Osteoblast (primary cell): ENCODE data around the gene PPP3R1. TPM values are rescaled to one million over a fixed set of nuclear protein-coding genes. Genes with fewer than 3 reads are reported as not detected.

Source experiments
- DNase-seq: peaks from one replicate; pipeline ENCODE4 v3.0.0; 2011; ENCODE audit warnings: low spot score, mixed read lengths; ENCODE audit not compliant: insufficient read length; ENCODE audit errors: missing footprints
- H2AFZ ChIP-seq: 2 replicates; pipeline ENCODE4 v1.6.0; 2011; ENCODE audit warnings: mild to moderate bottlenecking, low read length
- H3K27ac ChIP-seq: 2 replicates; pipeline ENCODE4 v1.5.1; 2011; ENCODE audit warnings: mild to moderate bottlenecking, low read depth, low read length, moderate library complexity
- H3K27me3 ChIP-seq: 2 replicates; pipeline ENCODE4 v1.6.0; 2012; ENCODE audit warnings: mild to moderate bottlenecking, control low read depth, inconsistent platforms, low read length, moderate library complexity; ENCODE audit not compliant: insufficient read depth
- H3K36me3 ChIP-seq: 2 replicates; pipeline ENCODE4 v1.5.1; 2011; ENCODE audit warnings: mild to moderate bottlenecking, low read length, control low read depth, moderate library complexity; ENCODE audit not compliant: insufficient read depth
- H3K4me1 ChIP-seq: 2 replicates; pipeline ENCODE4 v1.5.1; 2011; ENCODE audit warnings: mild to moderate bottlenecking, low read length, control low read depth, moderate library complexity; ENCODE audit not compliant: insufficient read depth
- H3K4me2 ChIP-seq: 2 replicates; pipeline ENCODE4 v1.6.0; 2011; ENCODE audit warnings: mild to moderate bottlenecking, low read length; ENCODE audit not compliant: insufficient read depth
- H3K4me3 ChIP-seq: fragments of 200-600 bp; sonication (generic); 3 replicates; pipeline ENCODE4 v1.5.1; 2012; ENCODE audit warnings: mild to moderate bottlenecking, low read length, inconsistent platforms; ENCODE audit not compliant: insufficient read depth
- H3K79me2 ChIP-seq: 2 replicates; pipeline ENCODE4 v1.6.0; 2012; ENCODE audit warnings: mild to moderate bottlenecking, low read length, control low read depth, inconsistent platforms; ENCODE audit not compliant: insufficient read depth
- H3K9me3 ChIP-seq: 2 replicates; pipeline ENCODE4 v1.5.1; 2011; ENCODE audit warnings: low read depth, low read length, control low read depth
- H4K20me1 ChIP-seq: 2 replicates; pipeline ENCODE4 v1.6.0; 2012; ENCODE audit warnings: mild to moderate bottlenecking, low read length, control low read depth; ENCODE audit not compliant: insufficient read depth
- CTCF ChIP-seq: IDR thresholded peaks from 2 replicates; pipeline ENCODE4 v1.5.1; 2011; ENCODE audit warnings: mild to moderate bottlenecking, low read depth, low read length, moderate library complexity; ENCODE audit errors: extremely low read depth
- total RNA-seq: library from RNA; depleted of rRNA; stranded (reverse); fragments of >200 nt; gene quantifications from 2 replicates; pipeline ENCODE4 v1.2.3, GENCODE V29; 2012

Gene PPP3R1
- total RNA-seq, 1 donor: 29.7 TPM

- no peaks in the 10 kb centered on the region for H3K9me3 ChIP-seq
- H4K20me1 ChIP-seq: peaks cover 47% of the 10 kb centered on the region
- H3K36me3 ChIP-seq: peaks cover 6% of the 10 kb centered on the region
- peak overlapping the region; percentile 5 for H3K27ac ChIP-seq
- no peak for DNase-seq
- H3K4me1 ChIP-seq: peaks cover 22% of the 10 kb centered on the region
- no peak for TF ChIP-seq CTCF
- H2AFZ ChIP-seq: no peak overlapping the region
- no peaks in the 10 kb centered on the region for H3K27me3 ChIP-seq
- no peak overlapping the region for H3K4me3 ChIP-seq
- peak overlapping the region; percentile 1 for H3K4me2 ChIP-seq
- H3K79me2 ChIP-seq: peaks cover 97% of the 10 kb centered on the region
Measured at GRCh38 chr2:68217729-68218128, 34.6 kb downstream of the PPP3R1 start.

DNA sequence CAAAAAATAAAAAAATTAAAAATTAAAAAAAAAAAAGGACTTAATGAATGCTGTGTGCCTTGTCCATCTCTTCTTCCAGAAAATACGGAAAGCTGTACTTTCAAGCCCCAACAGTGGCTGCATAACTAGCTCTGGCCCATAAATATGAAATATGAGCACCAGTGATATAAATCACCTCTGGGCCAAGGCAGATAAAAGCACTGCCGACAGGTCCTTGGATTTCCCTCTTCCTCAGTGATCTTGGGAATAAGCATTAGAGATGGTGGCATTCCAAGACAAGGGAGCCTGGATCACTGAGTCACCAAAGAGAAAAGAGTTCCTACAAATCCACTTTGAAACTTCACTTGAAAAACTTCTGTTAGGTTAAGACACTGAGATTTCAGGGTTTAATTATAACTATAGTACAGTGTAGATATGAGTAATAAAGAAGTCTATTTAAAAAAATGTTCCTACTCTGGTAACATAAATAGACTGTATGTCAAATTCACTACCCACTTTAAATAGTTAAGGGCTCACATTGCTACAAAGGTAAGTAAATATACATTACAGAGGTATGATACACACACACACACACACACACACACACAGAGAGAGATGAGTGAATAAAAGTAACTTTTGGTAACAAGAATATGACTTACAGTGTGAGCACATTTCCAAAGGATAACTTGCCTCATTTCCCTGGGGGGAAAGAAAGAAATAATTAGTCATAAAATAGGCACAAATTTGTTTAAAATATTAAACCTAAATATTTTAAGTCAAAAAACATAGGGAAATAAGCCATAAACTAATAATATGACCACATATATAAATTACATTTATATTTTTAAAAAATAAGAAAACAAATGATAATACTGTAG lies 35.6 kb downstream of the PPP3R1 start:
- Histone ChIP-seq H3K9me3 (no peaks in the 10 kb centered on the region), H4K20me1 (peaks cover 45% of the 10 kb centered on the region), H3K4me1 (peaks cover 20% of the 10 kb centered on the region), H3K4me2 (peak overlapping the region; percentile 36), H2AFZ (no peak overlapping the region), H3K79me2 (peaks cover 97% of the 10 kb centered on the region), H3K36me3 (peaks cover 6% of the 10 kb centered on the region), H3K27ac (peak overlapping the region; percentile 34), H3K27me3 (no peaks in the 10 kb centered on the region), H3K4me3 (no peak overlapping the region)
- DNase-seq: no peak
- no peak for TF ChIP-seq CTCF

DNA sequence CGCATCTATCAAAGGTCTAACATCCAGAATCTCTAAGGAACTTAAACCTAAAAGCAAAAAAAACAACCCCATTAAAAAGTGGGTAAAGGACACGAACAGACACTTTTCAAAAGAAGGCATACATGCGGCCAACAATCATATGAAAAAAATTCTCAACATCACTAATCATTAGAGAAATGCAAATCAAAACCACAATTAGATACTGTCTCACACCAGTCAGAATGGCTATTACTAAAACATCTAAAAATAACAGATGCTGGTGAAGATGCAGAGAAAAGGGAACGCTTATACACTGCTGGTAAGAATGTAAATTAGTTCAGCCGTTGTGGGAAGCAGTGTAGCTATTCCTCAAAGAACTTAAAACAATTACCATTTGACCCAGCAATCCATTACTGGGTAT lies 38.0 kb downstream of the PPP3R1 start:
- H4K20me1 ChIP-seq: peaks cover 48% of the 10 kb centered on the region

More for the DNA sequence above, 38.0 kb downstream of the PPP3R1 start:
- peaks cover 6% of the 10 kb centered on the region for H3K36me3 ChIP-seq
- H3K27me3 ChIP-seq: no peaks in the 10 kb centered on the region
- H3K4me2 ChIP-seq: no peak overlapping the region
- no peak overlapping the region for H3K4me3 ChIP-seq
- no peak overlapping the region for H3K27ac ChIP-seq
- H3K9me3 ChIP-seq: no peaks in the 10 kb centered on the region
- no peak for DNase-seq
- H3K4me1 ChIP-seq: peaks cover 17% of the 10 kb centered on the region
- no peak for TF ChIP-seq CTCF
- H3K79me2 ChIP-seq: peaks cover 96% of the 10 kb centered on the region
- H2AFZ ChIP-seq: no peak overlapping the region
